IgD-negative memory B cell (primary cell): Measurements from ENCODE around the gene OTOG. TPM values are rescaled to one million over a fixed set of nuclear protein-coding genes. Genes with fewer than 3 reads are reported as not detected.

Source experiments
- H3K27ac Mint-ChIP-seq, 3 donors: one replicate each; pipeline ENCODE4 v1.8.0; 2020 to 2022; ENCODE audit warnings: mild to moderate bottlenecking in 3 of 3, mixed read lengths in 3 of 3, moderate library complexity in 1 of 3
- H3K27me3 Mint-ChIP-seq: one replicate; pipeline ENCODE4 v1.8.0; 2021; ENCODE audit warnings: mixed read lengths
- H3K36me3 Mint-ChIP-seq: one replicate; pipeline ENCODE4 v1.8.0; 2020; ENCODE audit warnings: mild to moderate bottlenecking, mixed read lengths
- H3K4me1 Mint-ChIP-seq, 3 donors: one replicate each; pipeline ENCODE4 v1.8.0; 2020 to 2022; ENCODE audit warnings: mixed read lengths in 3 of 3, mild to moderate bottlenecking in 1 of 3
- H3K4me3 Mint-ChIP-seq, 4 donors: one replicate each; pipeline ENCODE4 v1.8.0; 2020 to 2022; ENCODE audit warnings: mild to moderate bottlenecking in 4 of 4, mixed read lengths in 4 of 4, moderate library complexity in 3 of 4
- H3K9me3 Mint-ChIP-seq, 3 donors: one replicate each; pipeline ENCODE4 v1.8.0; 2020 to 2021; ENCODE audit warnings: mixed read lengths in 3 of 3, mild to moderate bottlenecking in 1 of 3
- polyA plus RNA-seq: library from polyadenylated mRNA; unstranded; fragments of 300-500 nt; fragmentation: Illumina TruSeq; gene quantifications from one replicate; pipeline ENCODE4 v1.2.3, GENCODE V29; 2021

The OTOG gene
- polyA plus RNA-seq, 1 donor from 2014 or later: not detected

- Mint-ChIP-seq H3K4me1 (peaks cover 0 to 1% (median 0%) of the 10 kb centered on the region in 3 donors), H3K9me3 (no peaks in the 10 kb centered on the region), H3K4me3 (no peak overlapping the region)
Measured at GRCh38 chr11:17603056-17603825, 56.2 kb downstream of the OTOG start.

GRCh38 chr11:17604201-17604914, 57.3 kb downstream of the OTOG start:
- Mint-ChIP-seq H3K27ac (no peak overlapping the region), H3K27me3 (peaks cover 4% of the 10 kb centered on the region), H3K4me3 (no peak overlapping the region), H3K4me1 (peaks cover 0 to 1% (median 0%) of the 10 kb centered on the region in 3 donors), H3K9me3 (no peaks in the 10 kb centered on the region), H3K36me3 (no peaks in the 10 kb centered on the region)

More at GRCh38 chr11:17603056-17603825, 56.2 kb downstream of the OTOG start:
- no peak overlapping the region for H3K27ac Mint-ChIP-seq
- no peaks in the 10 kb centered on the region for H3K36me3 Mint-ChIP-seq
- H3K27me3 Mint-ChIP-seq: no peaks in the 10 kb centered on the region

GRCh38 chr11:17604915-17605233, 57.8 kb downstream of the OTOG start:
- H3K36me3 Mint-ChIP-seq: no peaks in the 10 kb centered on the region
- no peak overlapping the region for H3K4me3 Mint-ChIP-seq
- H3K4me1 Mint-ChIP-seq: peaks cover 0 to 1% (median 0%) of the 10 kb centered on the region in 3 donors
- no peaks in the 10 kb centered on the region for H3K9me3 Mint-ChIP-seq
- H3K27ac Mint-ChIP-seq: no peak overlapping the region
- H3K27me3 Mint-ChIP-seq: peaks cover 4% of the 10 kb centered on the region

GRCh38 chr11:17605651-17606122, 58.6 kb downstream of the OTOG start:
- H3K4me3 Mint-ChIP-seq: no peak overlapping the region
- peaks cover 4% of the 10 kb centered on the region for H3K27me3 Mint-ChIP-seq
- H3K36me3 Mint-ChIP-seq: no peaks in the 10 kb centered on the region
- H3K4me1 Mint-ChIP-seq: no peaks in the 10 kb centered on the region
- H3K27ac Mint-ChIP-seq: no peak overlapping the region
- no peaks in the 10 kb centered on the region for H3K9me3 Mint-ChIP-seq

- H3K27ac Mint-ChIP-seq: no peak overlapping the region
- no peaks in the 10 kb centered on the region for H3K36me3 Mint-ChIP-seq
- H3K4me3 Mint-ChIP-seq: no peak overlapping the region
- H3K4me1 Mint-ChIP-seq: no peaks in the 10 kb centered on the region
- peaks cover 4% of the 10 kb centered on the region for H3K27me3 Mint-ChIP-seq
- no peaks in the 10 kb centered on the region for H3K9me3 Mint-ChIP-seq
Measured at GRCh38 chr11:17606233-17607082, 59.4 kb downstream of the OTOG start.

GRCh38 chr11:17607083-17607429, 60.0 kb downstream of the OTOG start:
- no peaks in the 10 kb centered on the region for H3K36me3 Mint-ChIP-seq
- no peak overlapping the region for H3K4me3 Mint-ChIP-seq
- no peak overlapping the region for H3K27ac Mint-ChIP-seq
- H3K9me3 Mint-ChIP-seq: no peaks in the 10 kb centered on the region
- no peaks in the 10 kb centered on the region for H3K4me1 Mint-ChIP-seq
- H3K27me3 Mint-ChIP-seq: peaks cover 4% of the 10 kb centered on the region

- Mint-ChIP-seq H3K4me1 (no peaks in the 10 kb centered on the region), H3K36me3 (no peaks in the 10 kb centered on the region), H3K9me3 (no peaks in the 10 kb centered on the region), H3K27ac (peak overlapping the region in 1 of 3 donors; percentile 19), H3K27me3 (peaks cover 7% of the 10 kb centered on the region), H3K4me3 (no peak overlapping the region)
Measured at GRCh38 chr11:17607591-17608570, 60.8 kb downstream of the OTOG start.

GRCh38 chr11:17608821-17609220, 61.8 kb downstream of the OTOG start:
- no peaks in the 10 kb centered on the region for H3K9me3 Mint-ChIP-seq
- H3K4me3 Mint-ChIP-seq: no peak overlapping the region
- H3K36me3 Mint-ChIP-seq: no peaks in the 10 kb centered on the region
- H3K4me1 Mint-ChIP-seq: no peaks in the 10 kb centered on the region
- peaks cover 10% of the 10 kb centered on the region for H3K27me3 Mint-ChIP-seq
- H3K27ac Mint-ChIP-seq: no peak overlapping the region

- Mint-ChIP-seq H3K4me3 (no peak overlapping the region), H3K9me3 (no peaks in the 10 kb centered on the region), H3K27me3 (peaks cover 11% of the 10 kb centered on the region), H3K27ac (no peak overlapping the region), H3K4me1 (no peaks in the 10 kb centered on the region), H3K36me3 (no peaks in the 10 kb centered on the region)
Measured at GRCh38 chr11:17609291-17610084, 62.4 kb downstream of the OTOG start.

GRCh38 chr11:17610085-17610894, 63.2 kb downstream of the OTOG start:
- Mint-ChIP-seq H3K4me1 (no peaks in the 10 kb centered on the region), H3K27ac (no peak overlapping the region), H3K4me3 (no peak overlapping the region), H3K36me3 (no peaks in the 10 kb centered on the region), H3K9me3 (no peaks in the 10 kb centered on the region), H3K27me3 (peaks cover 15% of the 10 kb centered on the region)

GRCh38 chr11:17611049-17611448, 64.0 kb downstream of the OTOG start:
- Mint-ChIP-seq H3K27me3 (peaks cover 15% of the 10 kb centered on the region), H3K4me3 (no peak overlapping the region), H3K36me3 (no peaks in the 10 kb centered on the region), H3K4me1 (no peaks in the 10 kb centered on the region), H3K27ac (no peak overlapping the region), H3K9me3 (no peaks in the 10 kb centered on the region)

GRCh38 chr11:17611503-17612220, 64.6 kb downstream of the OTOG start:
- Mint-ChIP-seq H3K9me3 (no peaks in the 10 kb centered on the region), H3K4me3 (no peak overlapping the region), H3K27me3 (peaks cover 15% of the 10 kb centered on the region), H3K36me3 (no peaks in the 10 kb centered on the region), H3K27ac (no peak overlapping the region), H3K4me1 (no peaks in the 10 kb centered on the region)
